GM12801 (cell line): ENCODE measurements around the gene MOK.

Source experiments
- CTCF ChIP-seq: IDR thresholded peaks from one replicate; pipeline ENCODE4 v1.5.1; 2011; ENCODE audit warnings: control low read depth; ENCODE audit not compliant: insufficient read length; ENCODE audit errors: extremely low read depth

Gene MOK

GRCh38 chr14:102288139-102288538, 16.8 kb downstream of the MOK start:
- no peak for TF ChIP-seq CTCF

DNA sequence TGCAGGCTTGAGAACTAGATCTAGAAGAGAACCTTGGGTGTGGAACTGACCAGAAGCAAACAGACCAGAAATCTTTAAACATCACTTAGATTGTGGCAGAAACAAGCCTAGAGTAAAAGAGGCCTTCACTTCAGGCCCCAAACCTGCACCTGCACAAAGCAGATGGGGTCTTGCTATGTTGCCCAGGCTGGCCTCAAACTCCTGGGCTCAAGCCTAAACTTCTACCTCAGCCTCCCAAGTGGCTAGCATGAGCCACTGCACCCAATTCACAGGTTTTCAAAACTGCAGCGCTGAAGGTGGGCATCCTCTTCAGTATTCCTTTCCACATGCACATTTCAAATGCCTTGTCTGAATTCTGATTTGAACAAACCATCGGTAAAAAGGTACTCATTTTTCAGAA, 19.9 kb downstream of the MOK start:
- TF ChIP-seq CTCF: no peak

GRCh38 chr14:102283631-102284129, 21.3 kb downstream of the MOK start:
- TF ChIP-seq CTCF: no peak

DNA sequence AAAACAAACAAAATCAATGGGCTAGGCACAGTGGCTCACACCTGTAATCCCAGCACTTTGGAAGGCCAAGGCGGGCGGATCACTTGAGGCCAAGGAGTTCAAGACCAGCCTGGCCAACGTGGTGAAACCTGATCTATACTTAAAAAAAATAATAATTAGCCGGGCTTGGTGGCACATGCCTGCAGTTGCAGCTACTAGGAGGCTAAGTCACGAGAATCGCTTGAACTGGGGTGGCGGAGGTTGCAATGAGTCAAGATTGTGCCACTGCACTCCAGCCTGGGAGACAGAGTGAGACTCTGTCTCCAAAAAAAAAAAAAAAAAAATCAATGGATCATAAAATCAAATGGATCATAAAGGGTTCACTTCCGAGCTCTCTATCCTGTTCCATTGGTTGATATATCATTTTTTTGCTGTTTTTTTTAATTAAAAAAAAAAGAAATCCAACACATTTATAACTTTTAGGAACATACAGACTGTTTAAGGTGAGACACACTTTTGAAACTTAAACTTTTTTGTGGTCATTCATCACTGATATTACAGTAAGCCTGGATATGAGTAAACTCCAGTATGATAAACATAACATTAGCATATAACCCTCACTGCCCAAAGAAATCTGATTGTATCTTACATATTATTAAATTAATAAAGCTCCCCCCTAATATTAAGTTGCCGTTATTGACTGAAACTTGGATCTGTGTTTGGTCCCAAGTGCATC, 22.1 kb downstream of the MOK start:
- TF ChIP-seq CTCF: no peak

- no peak for TF ChIP-seq CTCF
Observed at GRCh38 chr14:102280376-102280962, 24.5 kb downstream of the MOK start.

DNA sequence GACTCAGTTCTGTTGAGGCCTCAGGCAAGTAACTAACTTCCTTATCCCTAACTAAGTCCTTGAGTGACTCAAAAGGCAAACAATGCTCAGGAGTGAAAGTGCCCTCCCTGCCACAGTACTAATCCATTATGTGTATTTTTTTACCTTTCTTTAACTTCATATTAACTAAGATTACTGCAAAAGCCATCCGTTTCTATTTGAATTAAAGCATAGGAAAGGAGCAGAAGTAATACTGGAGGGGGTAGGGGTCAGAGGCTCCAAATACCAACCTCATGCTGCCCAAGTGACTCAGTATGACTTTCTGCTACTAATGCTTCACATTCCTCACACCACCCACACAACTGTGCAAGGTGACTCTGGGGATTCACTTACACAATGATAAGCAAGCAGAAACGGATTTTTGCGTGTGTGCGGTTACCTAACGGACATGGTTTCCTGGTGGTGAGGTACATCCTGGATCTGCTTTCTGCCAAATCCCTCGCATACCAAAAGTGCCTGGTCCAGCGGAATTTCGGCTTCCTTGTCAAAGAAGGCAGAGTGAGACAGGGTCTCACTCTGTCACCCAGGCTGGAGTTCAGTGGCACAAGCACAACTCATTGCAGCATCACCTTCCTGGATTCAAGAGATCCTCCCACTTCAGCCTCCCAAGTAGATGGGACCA, 25.1 kb downstream of the MOK start:
- TF ChIP-seq CTCF: no peak

GRCh38 chr14:102279282-102279681, 25.7 kb downstream of the MOK start:
- TF ChIP-seq CTCF: no peak
